Suprapubic skin (tissue), 3 donors: ENCODE measurements around the gene IFT43.

Experiments
- POLR2A ChIP-seq, 2 donors: fragments of 450-650 bp; IDR thresholded peaks; one replicate each; pipeline ENCODE4 v1.6.1; 2017; ENCODE audit warnings: antibody characterized with exemption in 2 of 2, mild to moderate bottlenecking in 2 of 2, moderate library complexity in 2 of 2
- TF ChIP-seq, protein P1 (sequence below), 2 donors: fragments of 200-600 bp in 1 of 2; fragments of 450-650 bp in 1 of 2; sonication (generic) in 1 of 2; IDR thresholded peaks; one replicate each; pipeline ENCODE4 v1.5.1; 2016 to 2019; ENCODE audit warnings: antibody characterized with exemption in 2 of 2, mild to moderate bottlenecking in 1 of 2, moderate library complexity in 1 of 2

DNA sequence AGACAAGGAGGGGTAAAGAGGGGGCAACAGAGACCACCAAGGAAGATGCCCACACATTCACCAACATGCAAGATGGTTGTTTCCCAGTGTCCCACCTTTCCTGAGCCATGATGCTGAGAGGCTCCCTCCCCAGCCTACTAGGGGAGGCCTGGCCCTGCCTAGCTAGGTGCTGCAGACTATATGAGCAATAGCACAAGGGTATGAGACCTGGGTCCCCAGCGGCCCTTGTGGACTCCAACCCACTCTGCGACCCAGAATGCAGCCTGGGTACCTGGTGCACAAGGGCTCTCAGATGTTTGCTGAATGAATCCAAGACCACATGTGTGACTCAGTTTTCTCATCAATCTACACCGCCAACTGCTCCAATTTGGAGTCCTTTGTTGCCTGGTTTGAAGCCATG is 17.7 kb upstream of the IFT43 start:
- TF ChIP-seq POLR2A (IDR thresholded peaks at IDR 0.05): no peak
- TF ChIP-seq, protein P1, sequence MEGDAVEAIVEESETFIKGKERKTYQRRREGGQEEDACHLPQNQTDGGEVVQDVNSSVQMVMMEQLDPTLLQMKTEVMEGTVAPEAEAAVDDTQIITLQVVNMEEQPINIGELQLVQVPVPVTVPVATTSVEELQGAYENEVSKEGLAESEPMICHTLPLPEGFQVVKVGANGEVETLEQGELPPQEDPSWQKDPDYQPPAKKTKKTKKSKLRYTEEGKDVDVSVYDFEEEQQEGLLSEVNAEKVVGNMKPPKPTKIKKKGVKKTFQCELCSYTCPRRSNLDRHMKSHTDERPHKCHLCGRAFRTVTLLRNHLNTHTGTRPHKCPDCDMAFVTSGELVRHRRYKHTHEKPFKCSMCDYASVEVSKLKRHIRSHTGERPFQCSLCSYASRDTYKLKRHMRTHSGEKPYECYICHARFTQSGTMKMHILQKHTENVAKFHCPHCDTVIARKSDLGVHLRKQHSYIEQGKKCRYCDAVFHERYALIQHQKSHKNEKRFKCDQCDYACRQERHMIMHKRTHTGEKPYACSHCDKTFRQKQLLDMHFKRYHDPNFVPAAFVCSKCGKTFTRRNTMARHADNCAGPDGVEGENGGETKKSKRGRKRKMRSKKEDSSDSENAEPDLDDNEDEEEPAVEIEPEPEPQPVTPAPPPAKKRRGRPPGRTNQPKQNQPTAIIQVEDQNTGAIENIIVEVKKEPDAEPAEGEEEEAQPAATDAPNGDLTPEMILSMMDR (IDR thresholded peaks at IDR 0.05): no peak
